K562 (cell line): Measurements from ENCODE around the gene ADCY6. TPM values are rescaled to one million over a fixed set of nuclear protein-coding genes. Genes with fewer than 3 reads are reported as not detected.
A peak's percentile ranks its signal among the peaks of the same experiment; 100 is the strongest.

Source experiments
- ATAC-seq: fragments of 200-7000 bp; cut with Tn5 transposase; 3 replicates; pipeline ENCODE4 v1.9.1; 2020; ENCODE audit warnings: moderate library complexity
- BruUV-seq: library from RNA; stranded (reverse); fragments of 400-500 nt; replicated peaks from 2 replicates; lab custom pipeline; 2021; lab: Mats Ljungman, UMichigan
- CTCF ChIA-PET: fragments of 300-600 bp; formaldehyde crosslinking; extraction: SDS; loops from one replicate; lab custom pipeline; 2021; ENCODE audit warnings: low intra/inter-chr PET ratio; lab: Yijun Ruan, JAX
- POLR2A ChIA-PET: fragments of 300-600, 350-650 bp; sonication (Branson Sonifier 250); formaldehyde crosslinking; extraction: SDS; loops from one replicate; lab custom pipeline; 2021; ENCODE audit warnings: antibody characterized with exemption, inconsistent platforms; lab: Yijun Ruan, JAX
- DNase-seq, 4 experiments: peaks; one replicate each; pipeline versions ENCODE4 v3.0.0 to v3.0.0-alpha.2; 2011 to 2018; ENCODE audit warnings: low spot score in 3 of 4, mixed read lengths in 3 of 4; ENCODE audit errors: extremely low read depth in 1 of 4
- FAIRE-seq: peaks from 2 replicates; lab custom pipeline; 2011; peaks lifted over from hg19 to GRCh38; lab: Jason Lieb, UNC
- H2AFZ ChIP-seq: 2 replicates; pipeline ENCODE4 v1.6.0; 2011; ENCODE audit warnings: low read depth, low read length, control low read depth, inconsistent platforms
- H3K27ac ChIP-seq: fragments of 200-600 bp; 3 replicates; pipeline ENCODE4 v1.8.0; 2011; ENCODE audit warnings: low read depth, mild to moderate bottlenecking, control low read depth, inconsistent platforms, low read length, moderate library complexity, mixed read lengths; ENCODE audit errors: extremely low read depth
- H3K27me3 ChIP-seq, 2 experiments: fragments of 300-600 bp in 1 of 2; 2 replicates in 1 of 2; 3 replicates in 1 of 2; pipeline versions ENCODE4 v1.6.0 to v1.8.0; 2011; ENCODE audit warnings: inconsistent platforms in 2 of 2, low read length in 2 of 2, mild to moderate bottlenecking in 1 of 2, mixed read lengths in 1 of 2, moderate library complexity in 1 of 2; ENCODE audit not compliant: control insufficient read depth in 2 of 2, insufficient read depth in 2 of 2
- H3K36me3 ChIP-seq: fragments of 300-600 bp; 3 replicates; pipeline ENCODE4 v1.8.0; 2011; ENCODE audit warnings: mild to moderate bottlenecking, low read length, inconsistent platforms; ENCODE audit not compliant: control insufficient read depth, insufficient read depth
- H3K4me1 ChIP-seq, 2 experiments: fragments of 200-600 bp in 1 of 2; replicated peaks in 1 of 2; 2 replicates in 1 of 2; 3 replicates in 1 of 2; pipeline versions ENCODE4 v1.5.1 to v1.8.0; 2011; ENCODE audit warnings: inconsistent platforms in 2 of 2, low read length in 2 of 2, mild to moderate bottlenecking in 1 of 2, mixed read lengths in 1 of 2, moderate library complexity in 1 of 2; ENCODE audit not compliant: control insufficient read depth in 2 of 2, insufficient read depth in 2 of 2
- H3K4me2 ChIP-seq: 2 replicates; pipeline ENCODE4 v1.6.1; 2011; ENCODE audit warnings: low read length, control low read depth, inconsistent platforms, mixed read lengths; ENCODE audit not compliant: insufficient read depth
- H3K4me3 ChIP-seq: fragments of 200-600 bp; sonication (generic), shearing (Covaris generic); 2 replicates; pipeline ENCODE4 v1.5.1; 2016; ENCODE audit warnings: control low read depth, inconsistent platforms
- H3K79me2 ChIP-seq: fragments of 200-600 bp; 3 replicates; pipeline ENCODE4 v1.8.0; 2011; ENCODE audit warnings: low read length, inconsistent platforms; ENCODE audit not compliant: control insufficient read depth, insufficient read depth
- H3K9ac ChIP-seq, 2 experiments: 2 replicates each; pipeline versions ENCODE4 v1.6.0 to v1.6.1; 2011; ENCODE audit warnings: low read depth in 2 of 2, low read length in 2 of 2, control low read depth in 1 of 2, inconsistent platforms in 1 of 2, mild to moderate bottlenecking in 1 of 2, mixed read lengths in 1 of 2; ENCODE audit not compliant: insufficient read depth in 1 of 2
- H3K9me1 ChIP-seq: one replicate; pipeline ENCODE4 v1.6.0; 2011; ENCODE audit warnings: inconsistent platforms, mild to moderate bottlenecking, low read length, moderate library complexity; ENCODE audit not compliant: control insufficient read depth, insufficient read depth
- H3K9me3 ChIP-seq: replicated peaks from 2 replicates; pipeline ENCODE4 v1.5.1; 2011; ENCODE audit warnings: low read depth, low read length, inconsistent platforms; ENCODE audit not compliant: control insufficient read depth, insufficient read depth
- H4K20me1 ChIP-seq: replicated peaks from 2 replicates; pipeline ENCODE4 v1.6.1; 2011; ENCODE audit warnings: low read length, inconsistent platforms, mixed read lengths; ENCODE audit not compliant: control insufficient read depth, insufficient read depth
- GABPA ChIP-seq: fragments of 200-800 bp; sonication (Bioruptor generic); conservative IDR thresholded peaks from 2 replicates; pipeline ENCODE4 v1.6.1; 2016; ENCODE audit warnings: low read depth, missing genetic modification characterization, missing compliant biosample characterization
- HMG20B ChIP-seq: fragments of 250-450 bp; sonication (Bioruptor Pico); IDR thresholded peaks from 2 replicates; pipeline ENCODE4 v1.5.0; 2021; ENCODE audit warnings: mild to moderate bottlenecking
- KDM1A ChIP-seq, 2 experiments: fragments of 450-650 bp; IDR thresholded peaks; 2 replicates each; pipeline ENCODE4 v1.6.1; 2016; ENCODE audit warnings: mild to moderate bottlenecking in 2 of 2
- KLF13 ChIP-seq: fragments of 450-650 bp; IDR thresholded peaks from 2 replicates; pipeline ENCODE4 v1.6.1; 2016; ENCODE audit warnings: missing genetic modification characterization, low read depth, mild to moderate bottlenecking, missing compliant biosample characterization, moderate library complexity, borderline replicate concordance
- MTA3 ChIP-seq: fragments of 450-650 bp; formaldehyde crosslinking; IDR thresholded peaks from 2 replicates; pipeline ENCODE4 v1.6.1; 2017; ENCODE audit warnings: mild to moderate bottlenecking, borderline replicate concordance
- VEZF1 ChIP-seq: fragments of 200-800 bp; sonication (Bioruptor generic); IDR thresholded peaks from 2 replicates; pipeline ENCODE4 v1.6.1; 2017; ENCODE audit warnings: missing genetic modification characterization, missing compliant biosample characterization
- WGBS: fragments of 100-300 bp; shearing (Covaris generic); methylation state at CpG from one replicate; pipeline ENCODE4 v1.1.6; 2016; ENCODE audit warnings: low coverage, mixed read lengths; ENCODE audit not compliant: insufficient coverage; ENCODE audit errors: missing lambda C conversion rate; 5-methylcytosine and 5-hydroxymethylcytosine counted together
- in situ Hi-C: fragments of 300-500 bp; cut with MboI; formaldehyde crosslinking; loops from 4 replicates; pipeline ENCODE4 v1.15.0; 2018; ENCODE audit warnings: inconsistent platforms, mixed read lengths
- intact Hi-C: fragments of 100-400 bp; cut with micrococcal nuclease; formaldehyde crosslinking; loops from 2 replicates; pipeline ENCODE4 v1.14.2; 2022
- polyA plus RNA-seq, 8 experiments: library from polyadenylated mRNA; depleted of rRNA in 4 of 8; stranded (reverse) in 5 of 8; unstranded in 3 of 8; fragments of >200 nt; fragmentation: Nextera tagmentation in 2 of 8; fragmentation: Illumina TruSeq in 1 of 8; extraction: Ambion mirVana in 2 of 8; extraction: Trizol in 1 of 8; gene quantifications; 2 replicates each; pipeline versions ENCODE4 v1.2.1 to v1.2.3, GENCODE V29; 2011 to 2014; ENCODE audit warnings: inconsistent platforms in 1 of 8, missing spikeins in 1 of 8
- total RNA-seq, 7 experiments: library from RNA; depleted of rRNA in 6 of 7; stranded (reverse); fragments of >200 nt in 6 of 7; fragmentation: Illumina TruSeq in 2 of 7; extraction: Trizol in 2 of 7; gene quantifications; 2 replicates each; pipeline versions ENCODE4 v1.2.1 to v1.2.3, GENCODE V29; 2011 to 2021; ENCODE audit warnings: low replicate concordance in 1 of 7

Gene ADCY6
- total and polyA plus RNA-seq, 9 of the 15 experiments (the other 6 are each of a cell fraction or from before 2014, with no cell fraction given): 0.01 to 1.0 (median 0.53) TPM

- in situ Hi-C loops (no loop called here), intact Hi-C loops (no loop called here)
- 1% methylated on average over 5 of the region's 5 CpGs for WGBS
- FAIRE-seq (no peak), ATAC-seq (0 out of 3 replicates have a peak, but pooled peaks have one; percentile 31), DNase-seq (no peak)
- H3K4me3 ChIP-seq: no peak overlapping the region
- peaks cover 17 to 51% of the 10 kb centered on the region in 2 experiments for H3K27me3 ChIP-seq
- no peaks in the 10 kb centered on the region; a peak in 1 of 5 replicates for H3K4me1 ChIP-seq
- H3K4me2 ChIP-seq: no peak overlapping the region
- H3K9me3 ChIP-seq: no peaks in the 10 kb centered on the region
- TF ChIP-seq GABPA (tag): peak; percentile 67
- no peak for TF ChIP-seq KLF13 (tag)
- TF ChIP-seq VEZF1: peak; percentile 29; the same call in 1 of the 2 replicates
- TF ChIP-seq MTA3: no peak
- no peak for TF ChIP-seq KDM1A (IDR thresholded peaks at IDR 0.05)
- TF ChIP-seq HMG20B (CRISPR knock-in tag): no peak
- TF ChIP-seq, all 486 proteins: peak for 2
- Histone ChIP-seq H3K79me2 (no peaks in the 10 kb centered on the region), H2AFZ (no peak overlapping the region), H4K20me1 (no peaks in the 10 kb centered on the region), H3K9me1 (peaks cover 4% of the 10 kb centered on the region), H3K9ac (no peak overlapping the region), H3K36me3 (no peaks in the 10 kb centered on the region), H3K27ac (no peak overlapping the region)
- no TSS peak for BruUV-seq
- ChIA-PET CTCF (no interaction called here), POLR2A (interaction anchor here (0.6 kb wide), 1 partner anchor 26 kb away, joined by 3 read pairs; no protein-coding TSS in a partner anchor)
Observed at GRCh38 chr12:48765753-48766162, 23.1 kb downstream of the ADCY6 start.
